HG02840 (cell line): ENCODE measurements around the gene KLHL4.
"Not testable (repeated sequence)": the region's sequence is repeated elsewhere in the genome, so short reads cannot be mapped to it uniquely, and the experiment has no call there.

Experiments
- ATAC-seq: cut with Tn5 transposase; IDR thresholded peaks from one replicate; pipeline ENCODE4 v1.9.1; 2021; ENCODE audit warnings: mild to moderate bottlenecking, moderate library complexity, moderate number of reproducible peaks; ENCODE audit not compliant: unreplicated experiment, low FRiP score

KLHL4 gene

GRCh38 chrX:87661761-87662160 lies 144.2 kb downstream of the KLHL4 start:
- no peak for ATAC-seq

DNA sequence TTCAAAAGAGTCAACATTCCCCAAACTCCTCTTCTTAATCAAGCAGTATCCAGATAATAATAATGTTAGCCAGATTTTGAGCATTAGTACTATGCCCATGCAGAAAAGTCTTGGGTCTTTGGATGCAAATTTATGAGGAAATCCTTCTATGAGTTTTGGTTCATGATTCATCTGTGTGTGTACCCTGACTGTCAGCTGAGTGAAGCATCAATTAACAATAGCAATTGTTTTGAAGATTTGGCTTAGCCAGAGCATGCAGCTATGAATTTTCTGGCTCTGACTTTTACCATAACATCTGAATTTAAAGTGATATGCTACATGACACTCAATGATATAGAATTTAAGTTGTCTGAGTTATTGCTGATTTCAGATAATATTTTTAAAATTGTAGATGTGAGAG lies 145.8 kb downstream of the KLHL4 start:
- ATAC-seq: no peak

DNA sequence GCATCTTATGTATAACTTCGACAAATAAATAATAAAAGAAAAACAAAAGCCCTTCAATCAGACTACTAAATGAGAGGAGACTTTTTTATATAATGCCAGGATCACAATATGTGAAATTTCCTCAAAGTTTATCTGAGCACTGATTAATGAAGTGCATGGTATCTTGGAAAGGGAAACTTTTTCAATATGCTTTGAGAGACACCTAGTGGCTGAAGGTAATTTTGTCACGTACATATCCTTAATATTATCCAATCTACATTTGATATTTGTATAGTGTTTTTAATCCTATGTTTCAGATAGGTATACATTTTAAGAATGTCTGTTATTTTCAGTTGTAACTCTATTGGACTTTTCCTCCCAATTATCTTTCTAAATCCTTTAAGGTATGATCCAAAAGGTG lies 146.8 kb downstream of the KLHL4 start:
- no peak for ATAC-seq

DNA sequence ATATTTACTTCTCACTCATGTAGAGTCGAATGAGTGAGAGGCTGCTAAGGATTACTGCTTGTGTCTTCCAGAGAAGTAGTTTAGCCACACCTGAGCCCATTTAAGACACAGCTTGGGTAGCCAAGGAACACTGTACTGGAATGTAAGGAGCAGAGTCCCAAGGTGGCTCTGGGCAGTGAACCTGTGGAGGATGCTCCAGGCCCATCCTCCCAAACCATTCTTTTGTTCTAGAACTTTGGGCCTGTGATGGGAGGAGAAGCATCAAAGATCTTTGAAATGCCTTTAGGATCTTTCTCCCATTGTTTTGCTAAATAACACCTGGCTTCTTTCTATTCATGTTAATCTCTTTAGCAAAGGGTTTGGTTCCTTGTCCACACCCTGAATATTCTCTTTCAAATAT lies 162.2 kb downstream of the KLHL4 start:
- ATAC-seq: no peak

DNA sequence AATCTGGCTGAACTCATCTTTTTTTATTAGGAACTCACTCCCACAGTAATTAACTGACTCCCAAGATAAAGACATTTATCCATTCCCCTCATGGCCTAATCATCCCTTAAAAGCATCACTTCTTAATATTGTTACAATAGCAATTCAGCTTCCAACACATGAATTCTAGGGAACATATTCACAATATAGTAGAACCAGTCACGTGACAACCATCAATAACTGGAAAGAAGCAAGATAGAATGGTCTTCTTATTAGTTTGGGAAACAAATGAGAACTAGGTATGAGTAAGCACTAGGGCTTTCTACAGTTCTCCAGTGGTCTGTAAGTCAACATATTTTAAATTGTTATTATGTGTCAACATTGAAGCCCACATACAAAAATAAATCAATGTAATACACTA lies 170.1 kb downstream of the KLHL4 start:
- ATAC-seq: no peak

DNA sequence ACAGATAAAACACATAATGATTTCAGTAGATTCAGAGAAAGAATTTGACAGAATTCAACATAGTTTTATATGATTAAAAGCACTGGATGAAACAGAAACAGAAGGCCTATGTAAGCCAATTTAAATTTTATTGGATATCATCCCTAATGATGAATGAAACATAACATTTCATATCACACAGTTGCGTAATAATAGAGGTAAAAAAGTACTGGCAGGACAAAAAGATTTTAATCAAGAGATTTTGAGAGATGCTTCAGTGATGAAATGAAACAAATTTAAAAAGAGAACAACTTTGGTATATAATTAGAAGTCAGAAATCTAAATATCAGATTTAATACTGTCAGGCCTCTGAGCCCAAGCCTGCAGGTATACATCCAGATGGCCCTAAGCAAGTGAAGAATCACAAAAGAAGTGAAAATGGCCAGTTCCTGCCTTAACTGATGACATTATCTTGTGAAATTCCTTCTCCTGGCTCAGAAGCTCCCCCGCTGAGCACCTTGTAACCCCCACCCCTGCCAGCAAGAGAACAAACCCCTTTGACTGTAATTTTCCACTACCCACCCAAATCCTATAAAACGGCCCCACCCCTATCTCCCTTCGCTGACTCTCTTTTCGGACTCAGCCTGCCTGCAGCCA lies 170.6 kb downstream of the KLHL4 start:
- ATAC-seq: not testable (repeated sequence)

- not testable (repeated sequence) for ATAC-seq
These were observed 171.6 kb downstream of the KLHL4 start for GRCh38 chrX:87689218-87689617.

- no peak for ATAC-seq
These were observed 175.6 kb downstream of the KLHL4 start for GRCh38 chrX:87693204-87693603.

DNA sequence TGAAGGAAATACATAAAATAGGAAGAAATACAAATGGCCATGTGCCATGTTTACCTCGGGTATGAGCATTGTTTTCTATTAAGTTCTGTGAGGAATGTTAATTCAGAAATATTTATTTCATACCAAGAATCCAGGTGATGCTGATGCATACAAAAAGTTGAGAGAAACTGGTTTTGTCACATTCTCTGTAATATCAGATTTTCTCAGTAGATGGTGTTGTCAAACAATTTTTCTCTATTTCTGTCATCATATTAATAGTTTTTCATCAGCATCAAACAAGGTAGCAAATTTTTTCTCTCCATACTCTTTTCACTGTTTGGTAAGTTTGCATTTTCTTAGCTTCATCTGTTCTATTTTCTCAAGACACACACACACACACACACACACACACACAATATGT lies 179.8 kb downstream of the KLHL4 start:
- ATAC-seq: no peak

DNA sequence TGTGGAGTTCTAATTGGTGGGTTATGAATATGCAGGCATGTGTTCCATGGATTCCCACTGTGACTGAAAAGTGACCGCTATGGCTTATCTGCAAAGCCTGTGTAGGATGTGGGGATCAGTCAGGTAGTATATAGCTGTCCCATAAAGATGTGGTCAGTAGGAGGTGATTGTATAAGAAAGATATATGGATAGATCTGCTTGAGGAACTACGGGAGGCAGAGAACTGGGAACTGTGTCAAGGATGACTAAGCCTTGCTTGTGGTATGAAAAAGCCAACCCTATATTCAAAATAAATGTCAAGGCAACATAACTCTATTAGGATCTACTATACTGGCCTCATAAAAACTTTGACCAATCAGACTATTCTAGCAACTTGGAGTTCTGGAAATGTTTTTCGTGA lies 185.2 kb downstream of the KLHL4 start:
- no peak for ATAC-seq

DNA sequence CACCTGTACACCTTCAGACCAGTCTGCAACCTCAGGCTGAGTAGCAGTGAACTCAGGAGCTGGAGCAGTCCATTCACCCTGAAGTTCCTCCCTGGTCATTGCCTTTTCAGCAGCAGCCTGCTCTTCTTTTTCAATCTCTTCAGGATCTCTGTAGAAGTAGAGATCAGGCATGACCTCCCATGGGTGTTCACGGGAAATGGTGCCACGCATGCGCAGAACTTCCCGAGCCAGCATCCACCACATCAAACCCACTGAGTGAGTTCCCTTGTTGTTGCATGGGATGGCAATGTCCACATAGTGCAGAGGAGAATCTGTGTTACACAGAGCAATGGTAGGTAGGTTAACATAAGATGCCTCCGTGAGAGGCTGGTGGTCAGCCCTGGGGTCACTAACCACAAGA lies 185.9 kb downstream of the KLHL4 start:
- not testable (repeated sequence) for ATAC-seq

DNA sequence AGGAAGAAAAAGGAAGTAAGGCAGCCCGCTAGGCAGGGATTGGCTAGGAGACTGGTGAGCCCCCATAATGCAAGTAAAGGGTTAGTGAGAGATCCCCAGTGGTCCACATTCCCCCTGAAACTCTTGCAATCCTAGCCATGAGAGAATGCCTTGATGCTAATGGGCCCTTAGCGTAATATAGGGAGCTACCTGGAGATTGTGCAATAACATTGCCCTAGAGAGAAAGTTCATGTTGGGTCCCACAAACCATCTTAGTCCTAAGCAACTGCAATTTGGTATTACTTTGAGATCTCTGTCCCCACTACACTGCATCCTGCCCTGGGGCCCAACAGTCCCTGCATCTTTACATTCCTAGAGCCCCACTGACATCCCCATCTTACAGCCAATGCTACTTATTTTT lies 188.5 kb downstream of the KLHL4 start:
- no peak for ATAC-seq

- no peak for ATAC-seq
These were observed 193.0 kb downstream of the KLHL4 start for GRCh38 chrX:87710580-87710979.
